HL-60 (cell line): ENCODE measurements around the gene LRRC43.

ENCODE experiments used
- DNase-seq, 2 experiments: peaks; one replicate each; pipeline ENCODE4 v3.0.0-alpha.2; 2010 to 2020; ENCODE audit warnings: low read depth in 1 of 2, low spot score in 1 of 2
- H3K27ac ChIP-seq: fragments of 250-450 bp; sonication (Bioruptor Pico); replicated peaks from 2 replicates; pipeline ENCODE4 v1.5.1; 2020; ENCODE audit warnings: mild to moderate bottlenecking, moderate library complexity
- H3K27me3 ChIP-seq: fragments of 250-450 bp; sonication (Bioruptor Pico); 2 replicates; pipeline ENCODE4 v1.5.1; 2021; ENCODE audit warnings: mild to moderate bottlenecking, moderate library complexity; ENCODE audit not compliant: insufficient read depth, poor library complexity, severe bottlenecking
- H3K4me3 ChIP-seq: replicated peaks from 2 replicates; pipeline ENCODE4 v1.5.1; 2011; ENCODE audit warnings: mild to moderate bottlenecking, control low read depth, low read length; ENCODE audit not compliant: insufficient read depth
- CTCF ChIP-seq: IDR thresholded peaks from one replicate; pipeline ENCODE4 v1.5.1; 2011; ENCODE audit warnings: low read length, control low read depth, inconsistent platforms; ENCODE audit not compliant: insufficient read depth
- GABPA ChIP-seq: IDR thresholded peaks from 2 replicates; pipeline ENCODE4 v1.6.1; 2012; ENCODE audit warnings: low read depth
- POLR2AphosphoS5 ChIP-seq: IDR thresholded peaks from 2 replicates; pipeline ENCODE4 v1.6.1; 2012; ENCODE audit warnings: low read depth
- REST ChIP-seq: IDR thresholded peaks from 2 replicates; pipeline ENCODE4 v1.6.1; 2012; ENCODE audit warnings: low read depth; ENCODE audit not compliant: insufficient replicate concordance
- SPI1 ChIP-seq: IDR thresholded peaks from 2 replicates; pipeline ENCODE4 v1.6.1; 2012; ENCODE audit warnings: low read depth, mild to moderate bottlenecking, borderline replicate concordance

Gene LRRC43

GRCh38 chr12:122197612-122197966 lies 14.7 kb downstream of the LRRC43 start:
- no peak for DNase-seq
- Histone ChIP-seq H3K27me3 (peaks cover 6% of the 10 kb centered on the region), H3K27ac (no peak overlapping the region), H3K4me3 (no peak overlapping the region)
- TF ChIP-seq REST (no peak), CTCF (no peak), SPI1 (no peak), GABPA (no peak), POLR2AphosphoS5 (no peak)

- Histone ChIP-seq H3K27ac (no peak overlapping the region), H3K4me3 (no peak overlapping the region), H3K27me3 (peaks cover 18% of the 10 kb centered on the region)
- TF ChIP-seq REST = no peak
- no peak for TF ChIP-seq CTCF
- no peak for TF ChIP-seq GABPA
- TF ChIP-seq SPI1 = no peak
- no peak for TF ChIP-seq POLR2AphosphoS5
- no peak for DNase-seq
These were observed 16.8 kb downstream of the LRRC43 start for GRCh38 chr12:122199484-122200355.

- H3K27me3 ChIP-seq = peaks cover 26% of the 10 kb centered on the region
- TF ChIP-seq CTCF (no peak), SPI1 (no peak), POLR2AphosphoS5 (no peak), GABPA (no peak), REST (no peak)
- H3K4me3 ChIP-seq = no peak overlapping the region
- no peak overlapping the region for H3K27ac ChIP-seq
- DNase-seq = no peak
These were observed 17.7 kb downstream of the LRRC43 start for GRCh38 chr12:122200541-122201175.
